Measurements from ENCODE around the gene ST7. TPM values are rescaled to one million over a fixed set of nuclear protein-coding genes. Genes with fewer than 3 reads are reported as not detected.

The ST7 gene
- total RNA-seq, 1 experiment from 2014 or later = 19.6 TPM

- Histone ChIP-seq H3K4me1 (ENCODE audit: control insufficient read depth, insufficient read depth, low read length) (no peaks in the 10 kb centered on the region), H3K36me3 (ENCODE audit: control insufficient read depth, insufficient read depth, low read length) (no peaks in the 10 kb centered on the region), H3K9me3 (ENCODE audit: control insufficient read depth, insufficient read depth, low read depth, low read length) (no peaks in the 10 kb centered on the region), H3K27me3 (ENCODE audit: control insufficient read depth, insufficient read depth, low read length) (no peaks in the 10 kb centered on the region; the same call in 1 of the 2 replicates), H3K4me3 (ENCODE audit: low read depth in 2 of 2, low read length in 2 of 2) (no peak overlapping the region), H3K27ac (ENCODE audit: low read length) (no peak overlapping the region)
- ChIA-PET POLR2A (no interaction called here), CTCF (no interaction called here)
- no TSS peak for BruUV-seq (replicated peaks)
- DNase-seq (ENCODE audit: low read depth, low spot score) (no peak), ATAC-seq (no peak)
- in situ Hi-C loops (cut with HindIII; ENCODE audit: low pct_unique_long_range_greater_than_20kb, low sequenced_read_pairs) = no loop called here
- intact Hi-C loops (cut with micrococcal nuclease; ENCODE audit: unreplicated experiment) = no loop called here
- TF ChIP-seq TCF7L2 (IDR thresholded peaks at IDR 0.05; ENCODE audit: low read depth, low read length) = no peak
- TF ChIP-seq CTCF (IDR thresholded peaks at IDR 0.05) = no peak
Measured at GRCh38 chr7:117237646-117238045, 284.3 kb downstream of the ST7 start.

- intact Hi-C loops (cut with micrococcal nuclease; ENCODE audit: unreplicated experiment) = no loop called here
- POLR2A ChIA-PET = no interaction called here
- CTCF ChIA-PET = no interaction called here
Measured at GRCh38 chr7:117238472-117238871, 285.2 kb downstream of the ST7 start.

GRCh38 chr7:117238937-117239336, 285.6 kb downstream of the ST7 start:
- DNase-seq (ENCODE audit: low read depth, low spot score) (no peak), ATAC-seq (no peak)
- intact Hi-C loops (cut with micrococcal nuclease; ENCODE audit: unreplicated experiment) (no loop called here), in situ Hi-C loops (cut with HindIII; ENCODE audit: low pct_unique_long_range_greater_than_20kb, low sequenced_read_pairs) (no loop called here)
- TF ChIP-seq CTCF (IDR thresholded peaks at IDR 0.05) (no peak), POLR2AphosphoS5 (IDR thresholded peaks at IDR 0.05; ENCODE audit: low read depth, low read length) (no peak), REST (IDR thresholded peaks at IDR 0.05; ENCODE audit: insufficient read depth in 1 of 2, low read depth in 2 of 2, low read length in 1 of 2) (no peak), SIN3A (IDR thresholded peaks at IDR 0.05; ENCODE audit: borderline replicate concordance, insufficient read depth, low read depth, low read length) (no peak), TCF7L2 (IDR thresholded peaks at IDR 0.05; ENCODE audit: low read depth, low read length) (no peak)
- no TSS peak for BruUV-seq (replicated peaks)
- H3K36me3 ChIP-seq (ENCODE audit: control insufficient read depth, insufficient read depth, low read length) = no peaks in the 10 kb centered on the region
- ChIA-PET CTCF (no interaction called here), POLR2A (no interaction called here)
- H3K27me3 ChIP-seq (ENCODE audit: control insufficient read depth, insufficient read depth, low read length) = peaks cover 2% of the 10 kb centered on the region
- H3K9me3 ChIP-seq (ENCODE audit: control insufficient read depth, insufficient read depth, low read depth, low read length) = no peaks in the 10 kb centered on the region
- no peak overlapping the region for H3K27ac ChIP-seq (ENCODE audit: low read length)
- H3K4me1 ChIP-seq (ENCODE audit: control insufficient read depth, insufficient read depth, low read length) = no peaks in the 10 kb centered on the region
- H3K4me3 ChIP-seq (ENCODE audit: low read depth in 2 of 2, low read length in 2 of 2) = no peak overlapping the region

More at GRCh38 chr7:117238472-117238871, 285.2 kb downstream of the ST7 start:
- ATAC-seq (no peak), DNase-seq (ENCODE audit: low read depth, low spot score) (no peak)
- Histone ChIP-seq H3K4me3 (ENCODE audit: low read depth in 2 of 2, low read length in 2 of 2) (no peak overlapping the region), H3K4me1 (ENCODE audit: control insufficient read depth, insufficient read depth, low read length) (no peaks in the 10 kb centered on the region), H3K27ac (ENCODE audit: low read length) (no peak overlapping the region), H3K36me3 (ENCODE audit: control insufficient read depth, insufficient read depth, low read length) (no peaks in the 10 kb centered on the region), H3K9me3 (ENCODE audit: control insufficient read depth, insufficient read depth, low read depth, low read length) (no peaks in the 10 kb centered on the region), H3K27me3 (ENCODE audit: control insufficient read depth, insufficient read depth, low read length) (peaks cover 2% of the 10 kb centered on the region)
- in situ Hi-C loops (cut with HindIII; ENCODE audit: low pct_unique_long_range_greater_than_20kb, low sequenced_read_pairs) = no loop called here
- TF ChIP-seq POLR2AphosphoS5 (IDR thresholded peaks at IDR 0.05; ENCODE audit: low read depth, low read length) = no peak
- TF ChIP-seq TCF7L2 (IDR thresholded peaks at IDR 0.05; ENCODE audit: low read depth, low read length) = no peak
- TF ChIP-seq REST (IDR thresholded peaks at IDR 0.05; ENCODE audit: insufficient read depth in 1 of 2, low read depth in 2 of 2, low read length in 1 of 2) = no peak
- no TSS peak for BruUV-seq (replicated peaks)

All from Panc1 (cell line).